HG03571 (cell line): ENCODE data around the gene KCNV2.

Experiments
- ATAC-seq: cut with Tn5 transposase; IDR thresholded peaks from one replicate; pipeline ENCODE4 v1.9.1; 2021; ENCODE audit not compliant: unreplicated experiment

The KCNV2 gene

GRCh38 chr9:2758162-2758897 is 41.0 kb downstream of the KCNV2 start:
- no peak for ATAC-seq

- ATAC-seq = no peak
These were observed 41.7 kb downstream of the KCNV2 start for GRCh38 chr9:2758898-2759510.

DNA sequence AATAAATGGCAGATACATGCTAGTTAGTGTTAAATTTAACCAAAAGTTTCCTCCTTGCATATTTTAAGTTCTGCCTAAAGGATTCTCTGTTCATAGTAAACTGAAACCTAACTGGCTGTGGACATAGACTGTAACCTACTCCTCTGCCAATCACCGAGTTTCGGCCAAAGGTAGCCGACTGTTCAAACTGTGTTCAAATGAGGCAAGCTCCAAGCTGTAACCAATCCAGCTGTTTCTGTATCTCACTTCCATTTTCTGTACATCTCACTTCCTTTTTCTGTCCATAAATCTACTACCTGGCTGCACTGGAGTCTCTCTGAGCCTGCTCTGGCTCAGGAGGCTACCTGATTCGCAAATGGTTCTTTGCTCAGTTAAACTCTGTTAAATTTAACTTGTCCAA is 44.1 kb downstream of the KCNV2 start:
- no peak for ATAC-seq

- ATAC-seq = no peak
These were observed 47.0 kb downstream of the KCNV2 start for GRCh38 chr9:2764353-2764752.

DNA sequence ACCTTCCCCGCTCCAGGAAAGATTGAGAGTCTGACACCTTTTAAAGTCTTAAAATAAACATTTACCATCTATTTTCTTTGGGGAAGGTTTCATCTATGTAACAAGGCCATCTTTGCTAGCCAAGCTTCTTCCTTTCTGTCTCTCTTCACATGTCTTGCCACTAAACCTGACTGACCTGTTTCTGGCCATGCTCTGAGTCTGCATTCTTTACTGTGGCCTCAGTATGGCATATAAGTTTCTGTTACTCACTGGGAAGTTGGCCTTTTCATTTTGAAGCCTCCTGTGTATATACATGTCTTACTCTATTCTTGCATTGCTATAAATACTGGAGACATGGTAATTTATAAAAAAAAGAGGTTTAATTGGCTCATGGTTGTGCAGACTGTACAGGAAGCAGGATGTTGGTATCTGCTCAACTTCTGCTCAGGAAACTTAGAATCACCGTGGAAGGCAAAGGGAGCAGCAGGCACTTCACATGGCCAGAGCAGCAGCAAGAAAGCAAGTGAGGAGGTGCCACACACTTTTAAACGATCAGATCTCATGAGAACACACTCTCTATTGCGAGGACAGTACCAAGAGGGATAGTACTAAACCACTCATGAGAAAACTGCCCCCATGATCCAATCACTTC is 48.1 kb downstream of the KCNV2 start:
- ATAC-seq = no peak

DNA sequence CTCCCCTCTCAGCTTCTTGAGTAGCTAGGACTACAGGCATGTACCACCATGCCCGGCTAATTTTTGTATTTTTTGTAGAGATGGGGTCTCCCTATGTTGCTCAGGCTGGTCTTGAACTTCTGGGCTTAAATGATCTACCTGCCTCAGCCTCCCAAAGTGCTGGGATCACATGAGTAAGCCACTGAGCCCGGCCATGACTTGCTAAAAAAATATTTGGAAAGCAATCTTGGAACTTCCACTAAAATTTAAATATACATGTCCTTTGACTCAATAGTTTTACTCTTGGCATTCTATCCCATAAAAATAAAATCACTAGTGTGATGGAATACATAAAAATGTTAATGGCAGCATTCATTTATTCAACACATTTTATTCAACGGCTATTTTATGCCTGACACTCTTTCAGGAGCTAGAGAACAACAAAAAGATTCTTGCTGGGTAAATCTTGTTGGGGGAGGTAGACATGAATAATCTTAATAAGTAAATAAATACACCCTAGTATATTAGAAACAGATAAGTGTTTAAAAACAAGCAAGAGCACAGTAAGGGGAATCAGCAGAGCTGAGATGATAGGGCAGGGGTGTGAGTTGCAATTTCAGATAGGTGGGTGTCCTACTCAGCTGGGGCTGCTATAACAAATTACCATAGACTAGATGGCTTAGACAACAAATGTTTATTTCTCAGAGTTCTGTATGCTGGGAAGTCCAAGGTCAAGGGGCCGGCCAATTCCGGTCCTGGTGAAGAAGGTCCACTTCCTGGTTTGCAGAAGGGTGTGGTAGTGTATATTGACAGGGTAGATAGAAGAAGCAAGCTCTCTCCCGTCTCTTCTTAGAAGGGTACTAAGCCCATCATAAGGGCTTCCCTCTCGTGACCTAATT is 50.7 kb downstream of the KCNV2 start:
- no peak for ATAC-seq

- ATAC-seq = no peak
These were observed 53.8 kb downstream of the KCNV2 start for GRCh38 chr9:2771087-2771486.

GRCh38 chr9:2771661-2772060 is 54.4 kb downstream of the KCNV2 start:
- no peak for ATAC-seq

DNA sequence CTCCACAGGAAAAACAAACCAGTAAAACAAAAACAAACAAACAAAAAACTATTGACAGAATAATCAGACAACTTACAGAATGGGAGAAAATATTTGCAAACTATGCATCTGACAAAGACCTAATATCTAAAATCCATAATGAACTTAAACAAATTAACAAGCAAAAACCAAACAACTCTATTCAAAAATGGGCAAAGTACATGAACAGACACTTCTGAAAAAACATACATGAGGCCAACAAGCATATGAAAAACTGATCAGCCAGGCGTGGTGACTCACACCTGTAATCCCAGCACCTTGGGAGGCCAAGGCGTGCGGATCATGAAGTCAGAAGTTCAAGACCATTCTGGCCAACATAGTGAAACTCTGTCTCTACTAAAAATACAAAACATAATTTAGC is 60.1 kb downstream of the KCNV2 start:
- ATAC-seq = no peak

GRCh38 chr9:2778816-2779215 is 61.5 kb downstream of the KCNV2 start:
- ATAC-seq = no peak
